PC-3 (cell line): Measurements from ENCODE around the gene SETD1A.

Experiments
- CTCF ChIP-seq: fragments of 300-600 bp; sonication (generic); conservative IDR thresholded peaks from 2 replicates; pipeline ENCODE4 v1.5.1; 2017; ENCODE audit warnings: antibody characterized with exemption, low read depth, mild to moderate bottlenecking, low read length
- EZH2 ChIP-seq: fragments of 300-600 bp; sonication (generic); IDR thresholded peaks from one replicate; pipeline ENCODE4 v1.6.1; 2017; ENCODE audit warnings: antibody characterized with exemption, mild to moderate bottlenecking, low read length; ENCODE audit not compliant: unreplicated experiment
- EZH2phosphoT487 ChIP-seq: fragments of 300-600 bp; sonication (generic); IDR thresholded peaks from 2 replicates; pipeline ENCODE4 v1.6.1; 2018; ENCODE audit warnings: mild to moderate bottlenecking, antibody characterized with exemption, low read length, borderline replicate concordance

DNA sequence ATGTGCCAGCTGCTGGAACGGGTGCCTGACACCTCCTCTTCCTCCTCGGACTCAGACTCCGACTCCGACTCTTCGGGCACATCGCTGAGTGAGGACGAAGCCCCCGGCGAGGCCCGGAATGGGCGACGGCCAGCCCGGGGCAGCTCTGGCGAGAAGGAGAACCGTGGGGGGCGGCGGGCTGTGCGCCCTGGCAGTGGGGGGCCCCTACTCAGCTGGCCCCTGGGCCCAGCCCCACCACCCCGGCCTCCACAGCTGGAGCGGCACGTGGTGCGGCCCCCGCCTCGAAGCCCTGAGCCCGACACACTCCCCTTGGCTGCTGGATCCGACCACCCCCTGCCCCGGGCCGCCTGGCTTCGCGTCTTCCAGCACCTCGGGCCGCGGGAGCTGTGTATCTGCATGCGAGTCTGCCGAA lies 27.4 kb upstream of the SETD1A start:
- no peak for TF ChIP-seq CTCF
- TF ChIP-seq EZH2: no peak
- TF ChIP-seq EZH2phosphoT487: no peak
